ENCODE data around the gene ARRB1. TPM values are rescaled to one million over a fixed set of nuclear protein-coding genes. Genes with fewer than 3 reads are reported as not detected.

Gene ARRB1
- total and polyA plus RNA-seq, 2 of the 13 experiments (the other 11 are each of a cell fraction or from before 2014, with no cell fraction given) = 22.5 to 35.7 TPM

- no peaks in the 10 kb centered on the region for H3K9me3 ChIP-seq (ENCODE audit: low read length)
- 97% methylated on average over 6 of the region's 10 CpGs for WGBS (ENCODE audit: low lambda C conversion rate)
- H3K4me1 ChIP-seq (ENCODE audit: insufficient read depth, low read length) = peaks cover 64% of the 10 kb centered on the region
- H3K27me3 ChIP-seq (ENCODE audit: control insufficient read depth in 1 of 2, insufficient read depth in 2 of 2, low read length in 2 of 2) = no peaks in the 10 kb centered on the region
- BruUV-seq (replicated peaks) = no TSS peak
- no peak for TF ChIP-seq ZNF543 (CRISPR knock-in tag; IDR thresholded peaks at IDR 0.05)
- TF ChIP-seq JARID2 (CRISPR knock-in tag; IDR thresholded peaks at IDR 0.05; ENCODE audit: insufficient replicate concordance) = no peak
- no peak for TF ChIP-seq ZBTB3 (CRISPR knock-in tag; IDR thresholded peaks at IDR 0.05; ENCODE audit: borderline replicate concordance, low read depth)
- TF ChIP-seq SNAPC4 (CRISPR knock-in tag; IDR thresholded peaks at IDR 0.05) = no peak
- TF ChIP-seq KDM1A (CRISPR knock-in tag; IDR thresholded peaks at IDR 0.05) = no peak
- no peak overlapping the region for H2AFZ ChIP-seq (ENCODE audit: low read length)
- ChIA-PET POLR2A (no interaction called here), CTCF (ENCODE audit: low intra/inter-chr PET ratio, low total read pairs) (no interaction called here)
- FAIRE-seq (no peak), ATAC-seq (no peak), DNase-seq (ENCODE audit: low spot score) (no peak)
- peaks cover 25% of the 10 kb centered on the region for H4K20me1 ChIP-seq (ENCODE audit: insufficient read depth, low read length)
- H3K36me3 ChIP-seq (replicated peaks in 1 of 2; ENCODE audit: control insufficient read depth in 1 of 2, insufficient read depth in 2 of 2, low read length in 2 of 2) = peaks cover 2 to 5% of the 10 kb centered on the region in 2 experiments; a peak in 3 of 5 replicates
- intact Hi-C loops (cut with micrococcal nuclease; ENCODE audit: unreplicated experiment) = no loop called here
- H3K79me2 ChIP-seq (ENCODE audit: insufficient read depth, low read length) = peaks cover 26% of the 10 kb centered on the region
- H3K4me3 ChIP-seq (replicated peaks in 1 of 3; ENCODE audit: insufficient read depth in 1 of 3, low read depth in 2 of 3, low read length in 3 of 3) = no peak overlapping the region
- no peak overlapping the region for H3K9ac ChIP-seq (ENCODE audit: insufficient read depth, low read depth, low read length)
- no peak overlapping the region for H3K27ac ChIP-seq (ENCODE audit: extremely low read length, insufficient read depth, low read length)
- H3K4me2 ChIP-seq (ENCODE audit: low read depth, low read length) = no peak overlapping the region
- in situ Hi-C loops (cut with HindIII; ENCODE audit: extremely low pct_ligation_motif_present, low pct_unique_long_range_greater_than_20kb) = loop anchor here (5.0 kb wide), 1 partner anchor 56 kb away; no protein-coding TSS in a partner anchor
These were observed 25.6 kb downstream of the ARRB1 start for GRCh38 chr11:75325713-75326438.
